Activated naive CD4-positive, alpha-beta T cell treated with anti-CD3 and anti-CD28 coated beads, Interleukin-2, amount 50 U/mL, for 72 hours (primary cell): ENCODE measurements around the gene LCE3A. TPM values are rescaled to one million over a fixed set of nuclear protein-coding genes. Genes with fewer than 3 reads are reported as not detected.
A peak's percentile ranks its signal among the peaks of the same experiment; 100 is the strongest.
"Not testable (repeated sequence)": the region's sequence is repeated elsewhere in the genome, so short reads cannot be mapped to it uniquely, and the experiment has no call there.

Experiments
- ATAC-seq, 2 donors: fragments of 150-1000 bp; cut with Tn5 transposase; 2 replicates each; pipeline ENCODE4 v1.10.0; 2021; ENCODE audit warnings: mild to moderate bottlenecking in 2 of 2, moderate library complexity in 2 of 2
- DNase-seq, 2 donors: peaks; one replicate each; pipeline ENCODE4 v3.0.0; 2021 to 2022; ENCODE audit warnings: low spot score in 2 of 2
- H3K27ac Mint-ChIP-seq, 2 donors: one replicate each; pipeline ENCODE4 v1.8.0; 2022; ENCODE audit warnings: mild to moderate bottlenecking in 2 of 2, mixed read lengths in 2 of 2
- H3K36me3 Mint-ChIP-seq, 2 donors: one replicate each; pipeline ENCODE4 v1.8.0; 2022; ENCODE audit warnings: mixed read lengths in 2 of 2
- H3K9me3 Mint-ChIP-seq, 2 donors: one replicate each; pipeline ENCODE4 v1.8.0; 2022; ENCODE audit warnings: mixed read lengths in 2 of 2
- total RNA-seq, 2 donors: library from RNA; stranded (reverse); gene quantifications; one replicate each; pipeline ENCODE4 v1.2.3, GENCODE V29; 2022

Gene LCE3A
- total RNA-seq: not detected

GRCh38 chr1:152622803-152623202 lies at the start of gene LCE3A:
TSS of gene LCE3A (minus strand) at chr1:152623103. CDS start at chr1:152623103, 0 bp downstream.
- no peak within 1 kb of the TSS for H3K27ac Mint-ChIP-seq
- peaks cover 6 to 7% of the 10 kb centered on the region in 2 donors for H3K36me3 Mint-ChIP-seq
- ATAC-seq (peak in 1 of 2 donors; percentile 18), DNase-seq (no peak)
- H3K9me3 Mint-ChIP-seq: peaks cover 7 to 9% of the 10 kb centered on the region in 2 donors

GRCh38 chr1:152667648-152668047 lies 44.7 kb upstream of the LCE3A start:
- no peak overlapping the region for H3K27ac Mint-ChIP-seq
- H3K9me3 Mint-ChIP-seq: peaks cover 0 to 5% of the 10 kb centered on the region in 2 donors
- ATAC-seq (no peak), DNase-seq (no peak)
- no peaks in the 10 kb centered on the region for H3K36me3 Mint-ChIP-seq

GRCh38 chr1:152666171-152666570 lies 43.3 kb upstream of the LCE3A start:
- not testable (repeated sequence) for H3K27ac Mint-ChIP-seq, DNase-seq, H3K36me3 Mint-ChIP-seq, H3K9me3 Mint-ChIP-seq, ATAC-seq

GRCh38 chr1:152663098-152663497 lies 40.2 kb upstream of the LCE3A start, which contains the start of gene LCE2D:
TSS of gene LCE2D (plus strand) at chr1:152663380. CDS start at chr1:152664106, 726 bp downstream.
- Mint-ChIP-seq H3K9me3 (peaks cover 0 to 5% of the 10 kb centered on the region in 2 donors), H3K27ac (no peak within 1 kb of the TSS), H3K36me3 (no peaks in the 10 kb centered on the region)
- no peak for DNase-seq
- no peak for ATAC-seq

DNA sequence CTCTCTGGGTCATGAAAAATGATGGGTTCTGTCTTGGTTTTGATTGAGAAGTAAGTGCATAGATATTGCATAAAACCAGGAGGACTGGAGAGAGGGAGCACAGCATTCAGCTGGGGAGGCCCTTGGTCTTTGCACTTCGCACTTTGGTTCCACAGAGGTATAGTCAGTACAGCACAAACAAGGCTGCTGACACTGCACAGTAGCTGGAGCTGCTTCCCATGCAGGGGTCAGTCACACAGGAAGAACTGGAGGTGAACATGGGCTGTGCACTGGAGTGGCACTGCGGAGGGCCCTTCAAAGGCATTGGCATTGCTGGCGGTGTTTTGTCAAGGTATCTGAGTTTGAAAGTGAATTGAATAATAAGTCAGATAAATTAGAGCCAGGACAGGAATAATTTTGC lies 35.7 kb upstream of the LCE3A start:
- H3K9me3 Mint-ChIP-seq: no peaks in the 10 kb centered on the region
- no peak for ATAC-seq
- H3K27ac Mint-ChIP-seq: no peak overlapping the region
- DNase-seq: no peak
- no peaks in the 10 kb centered on the region for H3K36me3 Mint-ChIP-seq

DNA sequence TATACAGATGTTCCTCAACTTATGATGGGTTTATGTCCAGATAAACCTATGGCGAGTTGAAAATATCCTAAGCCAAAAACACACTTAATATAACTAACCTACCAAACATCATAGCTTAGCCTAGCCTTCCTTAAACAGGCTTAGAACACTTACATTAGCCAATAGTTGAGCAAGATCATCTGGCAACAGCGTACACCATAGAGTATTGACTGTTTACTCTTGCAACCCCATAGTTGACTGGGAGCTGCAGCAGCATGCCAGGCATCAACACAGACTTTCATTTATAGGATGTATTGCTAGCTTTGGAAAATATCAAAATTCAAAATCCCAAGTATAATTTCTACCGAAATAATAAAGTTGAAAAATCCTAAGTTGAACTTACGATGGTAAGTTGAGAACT lies 34.8 kb upstream of the LCE3A start:
- DNase-seq (no peak), ATAC-seq (no peak)
- H3K27ac Mint-ChIP-seq: no peak overlapping the region

GRCh38 chr1:152656459-152656858 lies 33.6 kb upstream of the LCE3A start:
- H3K36me3 Mint-ChIP-seq: no peaks in the 10 kb centered on the region
- no peak overlapping the region for H3K27ac Mint-ChIP-seq
- DNase-seq (no peak), ATAC-seq (no peak)
- no peaks in the 10 kb centered on the region for H3K9me3 Mint-ChIP-seq

More for the DNA sequence above, 34.8 kb upstream of the LCE3A start:
- Mint-ChIP-seq H3K9me3 (no peaks in the 10 kb centered on the region), H3K36me3 (no peaks in the 10 kb centered on the region)

DNA sequence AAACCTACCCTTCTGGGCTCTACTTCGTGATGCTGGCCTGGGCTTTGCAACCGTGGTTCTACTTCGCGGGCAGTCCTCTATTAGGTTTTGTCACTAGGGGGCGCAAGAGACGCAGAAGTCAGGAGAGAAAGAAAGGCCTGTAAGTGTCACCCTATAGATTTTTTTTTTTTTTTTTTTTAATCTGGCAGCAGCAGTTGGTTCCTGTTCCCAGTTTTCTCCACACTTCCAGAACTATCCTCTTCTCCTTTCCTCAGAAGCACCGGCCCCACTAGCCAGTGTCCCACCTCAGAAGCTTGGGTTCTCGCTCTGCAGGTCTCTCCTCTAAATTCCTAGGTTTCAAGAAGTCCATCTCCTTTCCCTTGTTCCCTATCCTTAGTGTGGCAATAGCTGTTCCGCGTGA lies 31.2 kb upstream of the LCE3A start:
- no peaks in the 10 kb centered on the region for H3K9me3 Mint-ChIP-seq
- no peak overlapping the region for H3K27ac Mint-ChIP-seq
- peak; percentile 49 to 59 for ATAC-seq
- peak in 1 of 2 donors; percentile 77 for DNase-seq
- no peaks in the 10 kb centered on the region for H3K36me3 Mint-ChIP-seq

- no peak for ATAC-seq
- Mint-ChIP-seq H3K36me3 (no peaks in the 10 kb centered on the region), H3K27ac (no peak overlapping the region)
Measured at GRCh38 chr1:152646656-152647055, 23.8 kb upstream of the LCE3A start.

GRCh38 chr1:152645146-152645545 lies 22.2 kb upstream of the LCE3A start:
- no peak for DNase-seq
- no peak for ATAC-seq
- no peak overlapping the region for H3K27ac Mint-ChIP-seq
- H3K9me3 Mint-ChIP-seq: no peaks in the 10 kb centered on the region
- no peaks in the 10 kb centered on the region for H3K36me3 Mint-ChIP-seq

More at GRCh38 chr1:152646656-152647055, 23.8 kb upstream of the LCE3A start:
- H3K9me3 Mint-ChIP-seq: no peaks in the 10 kb centered on the region
- DNase-seq: no peak

- no peak for ATAC-seq
- Mint-ChIP-seq H3K27ac (no peak overlapping the region), H3K9me3 (no peaks in the 10 kb centered on the region), H3K36me3 (no peaks in the 10 kb centered on the region)
- no peak for DNase-seq
Measured at GRCh38 chr1:152643945-152644344, 21.0 kb upstream of the LCE3A start.

GRCh38 chr1:152640351-152640750 lies 17.4 kb upstream of the LCE3A start:
- Mint-ChIP-seq H3K27ac (no peak overlapping the region), H3K36me3 (no peaks in the 10 kb centered on the region), H3K9me3 (no peaks in the 10 kb centered on the region)
- DNase-seq (no peak), ATAC-seq (no peak)

DNA sequence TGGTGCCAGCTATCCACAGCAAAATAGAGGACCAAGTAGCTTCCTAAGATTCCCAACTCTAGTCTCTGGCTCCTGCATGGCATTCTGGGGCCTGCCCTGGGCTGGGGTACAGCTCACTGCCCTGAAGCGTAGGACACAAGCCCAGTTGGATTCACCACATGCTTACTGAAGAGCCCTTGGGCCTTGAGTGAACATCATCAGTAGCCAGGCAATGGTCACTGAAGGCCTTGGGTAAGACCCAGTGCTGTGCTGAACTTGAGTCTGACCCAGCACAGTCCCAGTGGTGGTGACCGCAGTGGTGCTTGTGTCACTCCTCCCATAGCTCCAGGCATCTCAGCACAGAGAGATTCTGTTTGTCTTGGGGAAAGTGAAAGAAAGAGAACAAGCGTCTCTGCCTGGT lies 7.7 kb upstream of the LCE3A start:
- DNase-seq: no peak
- Mint-ChIP-seq H3K27ac (no peak overlapping the region), H3K36me3 (peaks cover 0 to 6% of the 10 kb centered on the region in 2 donors), H3K9me3 (no peaks in the 10 kb centered on the region)
- ATAC-seq: no peak

GRCh38 chr1:152626744-152627143 lies 3.8 kb upstream of the LCE3A start:
- peaks cover 0 to 1% of the 10 kb centered on the region in 2 donors for H3K36me3 Mint-ChIP-seq
- H3K27ac Mint-ChIP-seq: no peak overlapping the region
- DNase-seq (no peak), ATAC-seq (no peak)
- H3K9me3 Mint-ChIP-seq: no peaks in the 10 kb centered on the region

GRCh38 chr1:152623203-152623844 lies 421 bp upstream of the LCE3A start:
- Mint-ChIP-seq H3K36me3 (peaks cover 5 to 6% of the 10 kb centered on the region in 2 donors), H3K9me3 (peaks cover 6 to 8% of the 10 kb centered on the region in 2 donors), H3K27ac (no peak overlapping the region)
- ATAC-seq (peak in 1 of 2 donors; percentile 61), DNase-seq (peak in 1 of 2 donors; percentile 48)

GRCh38 chr1:152621993-152622392 lies 910 bp downstream of the LCE3A start:
- Mint-ChIP-seq H3K36me3 (peaks cover 6 to 7% of the 10 kb centered on the region in 2 donors), H3K27ac (no peak overlapping the region), H3K9me3 (peaks cover 7 to 13% of the 10 kb centered on the region in 2 donors)
- no peak for DNase-seq
- no peak for ATAC-seq

DNA sequence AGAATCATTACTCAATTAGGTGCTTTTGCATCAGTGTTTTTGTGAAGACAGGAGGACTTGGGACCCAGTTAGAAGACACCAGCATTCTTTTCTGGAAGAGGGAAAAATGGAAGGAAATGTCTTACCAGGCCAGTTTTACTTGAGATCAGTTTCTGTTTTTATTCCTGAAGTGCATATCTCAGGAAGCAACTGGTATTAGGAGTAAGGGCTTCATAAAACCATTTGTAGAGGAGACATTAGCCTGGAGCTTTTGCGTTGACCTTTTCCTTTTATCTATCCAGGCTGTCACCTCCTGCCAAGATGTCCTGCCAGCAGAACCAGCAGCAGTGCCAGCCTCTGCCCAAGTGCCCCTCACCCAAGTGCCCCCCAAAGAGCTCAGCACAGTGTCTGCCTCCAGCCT lies 9.4 kb downstream of the LCE3A start, which contains the start of gene LCE3B:
Gene LCE3B (plus strand): TSS at position 301 of the 400 bp plus-strand sequence. CDS start 0 bp downstream, at position 301.
- DNase-seq (no peak), ATAC-seq (no peak)
- Mint-ChIP-seq H3K27ac (no peak within 1 kb of the TSS), H3K36me3 (peaks cover 3 to 7% of the 10 kb centered on the region in 2 donors), H3K9me3 (peaks cover 7% of the 10 kb centered on the region in 2 donors)

DNA sequence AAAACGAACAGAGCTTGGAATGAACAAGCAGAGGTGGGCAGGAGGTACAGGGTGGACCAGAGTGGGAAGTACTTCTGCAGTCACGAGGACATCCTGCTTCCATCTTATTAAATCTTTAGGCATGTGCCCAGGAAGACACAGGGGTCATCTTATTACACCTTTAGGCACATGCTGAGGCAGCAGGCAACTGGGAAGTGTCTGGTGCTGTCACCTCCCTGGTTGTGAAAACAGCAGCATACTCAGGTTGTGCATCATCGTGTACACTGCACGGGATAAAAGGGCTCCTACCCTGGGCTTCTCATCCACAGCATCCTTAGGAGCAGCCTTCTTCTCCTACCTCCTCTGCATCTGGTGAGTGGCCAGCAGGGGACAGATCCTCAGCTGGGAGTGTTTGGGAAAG lies 23.0 kb downstream of the LCE3A start, which contains the start of gene LCE3C:
Gene LCE3C (plus strand): TSS at position 301 of the 400 bp plus-strand sequence. CDS start 498 bp downstream, outside the sequence.
- Mint-ChIP-seq H3K36me3 (peaks cover 6 to 19% of the 10 kb centered on the region in 2 donors), H3K9me3 (peaks cover 11 to 20% of the 10 kb centered on the region in 2 donors), H3K27ac (no peak within 1 kb of the TSS)
- DNase-seq: no peak
- no peak for ATAC-seq
